Measurements from ENCODE around the gene OOEP.

The OOEP gene

DNA sequence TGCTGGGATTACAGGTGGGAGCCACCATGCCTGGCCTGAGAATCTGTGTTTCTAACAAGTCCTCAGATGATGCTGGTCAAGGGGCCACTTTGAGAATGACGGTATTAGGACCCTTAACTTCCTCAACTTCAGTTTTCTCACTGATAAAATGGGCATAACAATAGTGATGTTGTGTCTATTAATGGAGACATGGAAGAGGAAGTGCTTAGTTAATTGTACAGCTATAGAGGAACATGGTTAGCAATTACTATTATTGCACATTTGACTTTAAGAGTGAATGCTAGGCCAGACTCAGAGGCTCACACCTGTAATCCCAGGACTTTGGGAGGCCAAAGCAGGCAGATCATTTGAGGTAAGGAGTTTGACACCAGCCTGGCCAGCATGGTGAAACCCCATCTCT is 28.4 kb downstream of the OOEP start:
- no peak overlapping the region for H3K4me3 ChIP-seq (ENCODE audit: low read depth, low read length)
- H3K9me3 ChIP-seq (ENCODE audit: control insufficient read depth, insufficient read depth, low read depth, low read length), result no peaks in the 10 kb centered on the region
- H3K36me3 ChIP-seq (ENCODE audit: control insufficient read depth in 2 of 2, insufficient read depth in 1 of 2, low read length in 2 of 2), result no peaks in the 10 kb centered on the region
- no peak overlapping the region for H3K27ac ChIP-seq (ENCODE audit: extremely low read depth, low read depth, low read length)
- ChIA-PET CTCF (interaction anchor here (0.5 to 1.4 kb wide), 2 partner anchors 8 to 259 kb away, joined by 3 to 4 read pairs; no protein-coding TSS in a partner anchor), POLR2A (no interaction called here)
- no peaks in the 10 kb centered on the region for H3K4me1 ChIP-seq (ENCODE audit: control insufficient read depth, insufficient read depth, low read length)
- no peak for TF ChIP-seq TCF7L2 (IDR thresholded peaks at IDR 0.05; ENCODE audit: borderline replicate concordance, low read depth, low read length)
- no peak for TF ChIP-seq ZNF76 (tag by site-specific recombination; IDR thresholded peaks at IDR 0.05; ENCODE audit: borderline replicate concordance, low read depth)
- TF ChIP-seq ZNF2 (tag by site-specific recombination; IDR thresholded peaks at IDR 0.05), result no peak
- TF ChIP-seq, protein P1, sequence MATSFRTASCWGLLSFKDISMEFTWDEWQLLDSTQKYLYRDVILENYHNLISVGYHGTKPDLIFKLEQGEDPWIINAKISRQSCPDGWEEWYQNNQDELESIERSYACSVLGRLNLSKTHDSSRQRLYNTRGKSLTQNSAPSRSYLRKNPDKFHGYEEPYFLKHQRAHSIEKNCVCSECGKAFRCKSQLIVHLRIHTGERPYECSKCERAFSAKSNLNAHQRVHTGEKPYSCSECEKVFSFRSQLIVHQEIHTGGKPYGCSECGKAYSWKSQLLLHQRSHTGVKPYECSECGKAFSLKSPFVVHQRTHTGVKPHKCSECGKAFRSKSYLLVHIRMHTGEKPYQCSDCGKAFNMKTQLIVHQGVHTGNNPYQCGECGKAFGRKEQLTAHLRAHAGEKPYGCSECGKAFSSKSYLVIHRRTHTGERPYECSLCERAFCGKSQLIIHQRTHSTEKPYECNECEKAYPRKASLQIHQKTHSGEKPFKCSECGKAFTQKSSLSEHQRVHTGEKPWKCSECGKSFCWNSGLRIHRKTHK (tag by site-specific recombination; IDR thresholded peaks at IDR 0.05), result no peak
- no peak for TF ChIP-seq ZFP37 (tag by site-specific recombination; IDR thresholded peaks at IDR 0.05)
- no peak for TF ChIP-seq ZNF433 (tag by site-specific recombination; IDR thresholded peaks at IDR 0.05; ENCODE audit: low read depth)
- TF ChIP-seq ZNF174 (tag by site-specific recombination; IDR thresholded peaks at IDR 0.05), result no peak
- TF ChIP-seq ZNF366 (tag by site-specific recombination; conservative IDR thresholded peaks at IDR 0.05), result no peak
- no peak for TF ChIP-seq ZNF544 (tag by site-specific recombination; IDR thresholded peaks at IDR 0.05)
- TF ChIP-seq ZNF335 (tag by site-specific recombination; conservative IDR thresholded peaks at IDR 0.05), result no peak
- no peak for TF ChIP-seq ZNF239 (tag by site-specific recombination; IDR thresholded peaks at IDR 0.05)
- no peak for TF ChIP-seq ZNF837 (tag by site-specific recombination; IDR thresholded peaks at IDR 0.05)
- TF ChIP-seq, protein P2, sequence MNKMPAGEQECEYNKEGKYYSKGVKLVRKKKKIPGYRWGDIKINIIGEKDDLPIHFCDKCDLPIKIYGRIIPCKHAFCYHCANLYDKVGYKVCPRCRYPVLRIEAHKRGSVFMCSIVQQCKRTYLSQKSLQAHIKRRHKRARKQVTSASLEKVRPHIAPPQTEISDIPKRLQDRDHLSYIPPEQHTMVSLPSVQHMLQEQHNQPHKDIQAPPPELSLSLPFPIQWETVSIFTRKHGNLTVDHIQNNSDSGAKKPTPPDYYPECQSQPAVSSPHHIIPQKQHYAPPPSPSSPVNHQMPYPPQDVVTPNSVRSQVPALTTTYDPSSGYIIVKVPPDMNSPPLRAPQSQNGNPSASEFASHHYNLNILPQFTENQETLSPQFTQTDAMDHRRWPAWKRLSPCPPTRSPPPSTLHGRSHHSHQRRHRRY (tag by site-specific recombination; IDR thresholded peaks at IDR 0.05), result no peak
- TF ChIP-seq ZNF292 (tag by site-specific recombination; IDR thresholded peaks at IDR 0.05; ENCODE audit: borderline replicate concordance, low read depth), result no peak
- TF ChIP-seq ZNF24 (tag by site-specific recombination; IDR thresholded peaks at IDR 0.05), result no peak
- TF ChIP-seq ZNF121 (tag by site-specific recombination; IDR thresholded peaks at IDR 0.05), result no peak
- no peak for TF ChIP-seq ZNF155 (tag by site-specific recombination; IDR thresholded peaks at IDR 0.05)
- no peak for TF ChIP-seq TRIM28 (IDR thresholded peaks at IDR 0.05; ENCODE audit: borderline replicate concordance, low read length)

GRCh38 chr6:73340048-73340447 is 29.6 kb downstream of the OOEP start:
- no peak for TF ChIP-seq ZNF830 (tag by site-specific recombination; IDR thresholded peaks at IDR 0.05; ENCODE audit: low read depth)
- TF ChIP-seq ZNF18 (tag by site-specific recombination; IDR thresholded peaks at IDR 0.05), result no peak
- TF ChIP-seq, protein P3, sequence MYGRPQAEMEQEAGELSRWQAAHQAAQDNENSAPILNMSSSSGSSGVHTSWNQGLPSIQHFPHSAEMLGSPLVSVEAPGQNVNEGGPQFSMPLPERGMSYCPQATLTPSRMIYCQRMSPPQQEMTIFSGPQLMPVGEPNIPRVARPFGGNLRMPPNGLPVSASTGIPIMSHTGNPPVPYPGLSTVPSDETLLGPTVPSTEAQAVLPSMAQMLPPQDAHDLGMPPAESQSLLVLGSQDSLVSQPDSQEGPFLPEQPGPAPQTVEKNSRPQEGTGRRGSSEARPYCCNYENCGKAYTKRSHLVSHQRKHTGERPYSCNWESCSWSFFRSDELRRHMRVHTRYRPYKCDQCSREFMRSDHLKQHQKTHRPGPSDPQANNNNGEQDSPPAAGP (tag by site-specific recombination; IDR thresholded peaks at IDR 0.05), result no peak
- TF ChIP-seq ZNF248 (tag by site-specific recombination; IDR thresholded peaks at IDR 0.05), result no peak
- TF ChIP-seq ZNF341 (tag by site-specific recombination; IDR thresholded peaks at IDR 0.05; ENCODE audit: low read depth), result no peak
- TF ChIP-seq ZNF211 (tag by site-specific recombination; IDR thresholded peaks at IDR 0.05; ENCODE audit: low read depth), result no peak
- no peak for TF ChIP-seq ZNF121 (tag by site-specific recombination; IDR thresholded peaks at IDR 0.05)
- TF ChIP-seq ZNF223 (tag by site-specific recombination; IDR thresholded peaks at IDR 0.05), result no peak
- TF ChIP-seq ZNF426 (tag by site-specific recombination; IDR thresholded peaks at IDR 0.05), result no peak
- TF ChIP-seq SP7 (tag by site-specific recombination; IDR thresholded peaks at IDR 0.05), result no peak
- no peak for TF ChIP-seq ZFP3 (tag by site-specific recombination; IDR thresholded peaks at IDR 0.05; ENCODE audit: low read depth)
- TF ChIP-seq OSR2 (tag by site-specific recombination; IDR thresholded peaks at IDR 0.05), result no peak
- CTCF ChIA-PET, result interaction anchor here (0.5 to 1.4 kb wide), 2 partner anchors 10 to 1028 kb away, joined by 3 to 4 read pairs; no protein-coding TSS in a partner anchor
- no peaks in the 10 kb centered on the region for H3K4me1 ChIP-seq (ENCODE audit: control insufficient read depth, insufficient read depth, low read length)
- POLR2A ChIA-PET, result no interaction called here
- H3K27ac ChIP-seq (ENCODE audit: extremely low read depth, low read depth, low read length), result no peak overlapping the region
- H3K4me3 ChIP-seq (ENCODE audit: low read depth, low read length), result no peak overlapping the region
- no peaks in the 10 kb centered on the region for H3K9me3 ChIP-seq (ENCODE audit: control insufficient read depth, insufficient read depth, low read depth, low read length)
- H3K36me3 ChIP-seq (ENCODE audit: control insufficient read depth in 2 of 2, insufficient read depth in 1 of 2, low read length in 2 of 2), result no peaks in the 10 kb centered on the region
